ENCODE results near the gene C1QA.

DNA sequence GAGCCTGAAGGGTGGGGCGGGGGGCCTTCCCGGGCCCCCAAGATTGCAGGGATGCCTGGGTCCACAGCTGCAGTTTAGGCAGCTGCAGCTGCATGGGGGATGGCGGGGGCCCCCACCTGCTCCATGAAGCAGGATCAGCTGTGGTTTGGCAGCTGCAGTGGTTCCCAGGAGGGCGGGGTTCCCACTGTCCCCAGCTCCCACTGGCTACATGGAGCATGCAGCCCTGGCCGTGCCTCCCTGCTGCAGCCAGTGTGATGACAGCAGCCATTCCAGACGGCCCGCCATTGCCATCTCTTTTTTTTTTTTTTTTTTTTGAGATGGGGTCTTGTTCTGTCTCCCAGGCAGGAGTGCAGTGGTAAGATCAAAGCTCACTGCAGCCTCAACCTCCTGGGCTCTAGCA is 992 bp upstream of the C1QA start:
- TF ChIP-seq, protein P1, sequence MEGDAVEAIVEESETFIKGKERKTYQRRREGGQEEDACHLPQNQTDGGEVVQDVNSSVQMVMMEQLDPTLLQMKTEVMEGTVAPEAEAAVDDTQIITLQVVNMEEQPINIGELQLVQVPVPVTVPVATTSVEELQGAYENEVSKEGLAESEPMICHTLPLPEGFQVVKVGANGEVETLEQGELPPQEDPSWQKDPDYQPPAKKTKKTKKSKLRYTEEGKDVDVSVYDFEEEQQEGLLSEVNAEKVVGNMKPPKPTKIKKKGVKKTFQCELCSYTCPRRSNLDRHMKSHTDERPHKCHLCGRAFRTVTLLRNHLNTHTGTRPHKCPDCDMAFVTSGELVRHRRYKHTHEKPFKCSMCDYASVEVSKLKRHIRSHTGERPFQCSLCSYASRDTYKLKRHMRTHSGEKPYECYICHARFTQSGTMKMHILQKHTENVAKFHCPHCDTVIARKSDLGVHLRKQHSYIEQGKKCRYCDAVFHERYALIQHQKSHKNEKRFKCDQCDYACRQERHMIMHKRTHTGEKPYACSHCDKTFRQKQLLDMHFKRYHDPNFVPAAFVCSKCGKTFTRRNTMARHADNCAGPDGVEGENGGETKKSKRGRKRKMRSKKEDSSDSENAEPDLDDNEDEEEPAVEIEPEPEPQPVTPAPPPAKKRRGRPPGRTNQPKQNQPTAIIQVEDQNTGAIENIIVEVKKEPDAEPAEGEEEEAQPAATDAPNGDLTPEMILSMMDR (conservative IDR thresholded peaks at IDR 0.05): no peak
- no peak for TF ChIP-seq ZFX (IDR thresholded peaks at IDR 0.05)

Measured in C4-2B (cell line).